GM21619 (cell line): Measurements from ENCODE around the gene AVEN.

Experiments
- ATAC-seq: cut with Tn5 transposase; IDR thresholded peaks from one replicate; pipeline ENCODE4 v1.9.1; 2021; ENCODE audit not compliant: unreplicated experiment

The AVEN gene

DNA sequence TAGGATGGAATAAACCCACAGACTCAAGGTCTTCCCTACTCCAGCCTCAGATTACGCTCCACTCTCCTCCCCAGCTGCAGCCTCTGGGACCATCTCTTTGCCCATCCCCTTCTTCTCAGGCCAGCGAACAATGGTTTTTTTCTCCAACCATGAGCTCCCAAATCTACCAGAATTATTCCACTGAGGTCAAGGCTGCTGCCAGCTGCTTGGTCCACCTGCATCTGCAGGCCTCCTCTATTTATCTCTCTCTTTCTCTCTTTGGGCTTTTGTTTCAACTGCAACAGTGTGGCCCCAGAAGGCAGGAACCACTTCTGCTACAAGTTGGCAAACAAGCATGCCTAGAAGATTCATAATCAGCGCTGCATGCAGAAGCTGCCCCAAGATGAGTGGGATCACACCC, 51.6 kb downstream of the AVEN start:
- ATAC-seq: no peak

DNA sequence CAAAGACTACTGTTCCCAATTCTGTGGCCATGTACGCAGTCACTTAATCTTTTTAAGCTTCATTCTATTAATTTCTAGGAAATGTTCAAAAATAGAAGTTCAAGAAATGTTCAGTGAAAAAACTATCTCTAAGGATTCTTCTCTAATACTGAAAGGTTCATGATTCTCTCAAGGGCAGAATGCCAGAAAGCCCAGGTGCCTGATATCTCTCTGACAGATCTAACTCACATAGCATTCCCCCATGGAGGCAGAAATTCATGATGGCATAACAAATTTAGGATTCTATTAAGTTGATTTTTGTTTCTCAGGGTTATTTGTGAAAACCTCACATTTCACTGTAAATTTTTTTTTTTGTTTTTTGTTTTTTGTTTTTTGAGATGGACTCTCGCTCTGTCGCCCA, 53.3 kb downstream of the AVEN start:
- no peak for ATAC-seq

- no peak for ATAC-seq
Observed at GRCh38 chr15:33985287-33985686, 53.7 kb downstream of the AVEN start.

DNA sequence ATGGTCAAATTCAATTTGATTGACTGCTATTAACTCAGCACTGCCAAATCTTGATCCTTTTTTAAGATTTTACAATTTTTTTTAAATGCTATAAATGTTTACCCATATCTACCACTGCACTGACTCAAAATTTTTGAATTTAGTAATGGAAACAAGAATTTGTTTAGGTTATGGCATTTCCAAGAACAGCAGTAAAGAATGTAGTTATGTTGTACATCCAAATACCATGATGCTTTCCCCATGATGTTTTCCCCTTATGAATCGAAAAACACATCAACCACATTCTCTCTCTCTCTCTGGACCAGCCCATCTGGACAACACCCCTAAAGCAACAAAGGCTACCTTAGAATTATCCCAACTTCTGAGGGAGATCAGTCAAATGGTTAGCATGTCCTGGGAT, 56.5 kb downstream of the AVEN start:
- ATAC-seq: no peak

- no peak for ATAC-seq
Observed at GRCh38 chr15:33980159-33980558, 58.8 kb downstream of the AVEN start.

DNA sequence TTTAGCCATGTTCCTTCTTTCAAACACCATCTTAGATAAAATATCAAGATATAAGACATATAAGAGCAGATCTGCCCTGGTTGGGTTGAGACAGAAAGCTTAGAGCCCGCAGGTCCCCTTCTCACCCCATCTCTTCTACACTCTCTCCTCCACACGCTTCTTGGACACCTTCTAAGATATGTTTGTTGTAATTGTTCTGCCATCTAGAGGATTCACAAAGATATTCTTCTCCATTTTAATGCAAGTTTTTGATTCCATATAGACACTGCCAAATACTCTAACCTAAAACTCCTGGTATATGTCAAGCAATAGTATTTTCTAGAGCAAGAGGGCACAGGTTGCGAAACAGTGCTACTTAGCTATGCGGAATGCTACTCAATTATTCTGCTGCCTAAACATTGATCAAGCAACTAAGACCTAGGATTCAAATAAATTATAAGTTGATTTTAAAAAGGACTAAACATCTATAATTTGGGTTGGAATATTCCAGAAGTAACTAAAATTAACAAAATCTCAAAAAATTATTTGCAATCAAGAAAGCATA, 63.9 kb downstream of the AVEN start:
- no peak for ATAC-seq

- ATAC-seq: no peak
Observed at GRCh38 chr15:33971811-33972210, 67.2 kb downstream of the AVEN start.

GRCh38 chr15:33968821-33969220, 70.2 kb downstream of the AVEN start:
- no peak for ATAC-seq

DNA sequence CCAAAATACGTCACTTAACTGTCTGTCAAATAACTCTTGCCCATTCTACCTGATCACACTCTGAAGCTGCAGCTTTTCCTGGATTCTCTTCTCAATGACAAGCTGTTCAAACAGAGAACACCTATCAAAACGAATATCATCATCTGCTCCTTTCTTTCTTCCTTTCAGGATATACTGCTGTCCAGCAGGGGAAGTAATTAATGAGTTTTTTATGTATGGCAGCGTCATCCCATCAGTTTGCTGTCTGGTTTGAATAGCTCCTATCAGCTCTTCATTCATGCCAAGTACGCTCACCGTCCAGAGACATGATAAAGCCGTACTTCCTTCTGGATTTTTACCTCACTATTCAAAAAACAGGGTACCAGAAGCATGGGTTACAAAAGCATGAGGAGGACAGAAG, 70.8 kb downstream of the AVEN start, which contains the start of gene CHRM5:
Gene CHRM5 (plus strand): TSS at position 274 of the 400 bp plus-strand sequence. CDS start 94,221 bp downstream, outside the sequence.
- ATAC-seq: no peak

DNA sequence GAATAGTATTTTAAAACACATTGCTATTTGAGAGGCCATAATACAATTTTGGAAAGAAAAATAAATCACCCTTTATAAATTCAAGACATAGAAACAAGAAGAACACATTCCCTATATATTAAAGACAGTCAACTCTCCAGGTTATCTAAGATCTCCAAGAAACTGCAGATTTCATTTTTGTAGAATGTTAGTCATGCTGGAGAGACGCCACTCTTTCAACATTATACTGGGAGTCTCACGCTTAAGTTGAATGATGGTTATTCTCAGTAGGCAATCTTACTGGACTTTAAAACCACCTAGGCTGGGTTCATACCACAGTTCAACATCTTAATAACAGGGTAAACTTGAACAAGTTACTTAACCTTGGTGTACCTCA, 74.4 kb downstream of the AVEN start:
- no peak for ATAC-seq

- no peak for ATAC-seq
Observed at GRCh38 chr15:33963831-33964664, 75.0 kb downstream of the AVEN start.

GRCh38 chr15:33960549-33960935, 78.5 kb downstream of the AVEN start:
- no peak for ATAC-seq

- no peak for ATAC-seq
Observed at GRCh38 chr15:33959844-33960548, 79.0 kb downstream of the AVEN start.

DNA sequence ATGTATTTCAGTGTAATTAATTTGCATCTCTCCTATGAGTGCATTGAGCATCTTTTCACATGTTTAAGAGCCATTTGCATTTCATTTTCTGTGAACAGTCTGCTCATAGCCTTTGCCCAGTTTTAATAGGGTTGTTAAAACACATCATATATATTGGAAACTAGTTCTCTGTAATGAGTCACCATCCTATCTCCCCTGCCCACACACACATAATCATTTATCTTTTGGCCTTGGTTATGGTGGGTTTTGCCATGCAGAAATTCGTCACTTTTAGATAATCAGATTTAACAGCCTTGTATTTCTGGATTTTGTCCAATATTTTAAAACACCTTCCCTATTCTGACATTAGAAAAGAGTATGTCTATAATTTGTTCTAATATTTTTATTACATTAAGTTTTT, 82.6 kb downstream of the AVEN start:
- no peak for ATAC-seq

DNA sequence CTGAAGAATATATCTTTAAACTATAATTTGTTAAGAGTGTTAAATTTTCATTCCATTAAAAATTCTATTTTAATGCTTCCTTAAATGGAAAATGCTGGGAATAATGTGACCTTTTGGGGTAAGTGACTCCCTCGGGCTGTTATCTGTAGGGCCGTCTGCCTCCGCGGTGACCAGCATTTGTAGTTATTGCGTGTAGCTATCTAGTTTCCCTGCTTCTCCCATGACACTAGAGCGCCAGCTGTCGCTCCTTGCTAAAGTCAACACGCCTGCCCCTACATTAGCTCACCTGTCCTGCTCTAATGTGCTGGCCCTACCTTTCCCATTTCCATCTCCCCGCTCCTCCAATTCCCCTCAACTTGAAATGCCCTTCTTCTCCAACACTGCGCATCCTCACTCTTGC, 83.1 kb downstream of the AVEN start:
- no peak for ATAC-seq

- no peak for ATAC-seq
Observed at GRCh38 chr15:33946152-33946551, 92.9 kb downstream of the AVEN start.

GRCh38 chr15:33941279-33942063, 97.5 kb downstream of the AVEN start:
- ATAC-seq: no peak

DNA sequence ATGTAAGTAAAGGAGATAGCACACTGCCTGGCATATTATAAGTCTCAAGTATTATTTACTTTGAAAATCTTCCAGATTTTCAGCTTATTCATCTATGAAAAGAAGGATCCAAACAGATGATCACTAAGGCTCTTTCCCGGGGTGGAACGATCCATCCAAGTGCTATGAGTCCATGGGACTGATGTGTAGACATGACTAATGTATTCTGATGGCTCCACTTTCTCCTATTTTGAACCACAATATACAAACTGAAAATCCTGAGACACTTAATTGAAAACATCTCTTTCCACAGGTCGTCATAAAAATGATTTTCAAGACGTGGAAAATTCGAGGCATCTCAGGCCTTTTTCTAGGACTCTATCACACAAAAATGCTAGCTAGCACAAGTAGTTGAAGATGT, 104.1 kb downstream of the AVEN start:
- no peak for ATAC-seq

- ATAC-seq: no peak
Observed at GRCh38 chr15:33934396-33934795, 104.6 kb downstream of the AVEN start.

- no peak for ATAC-seq
Observed at GRCh38 chr15:33932734-33933133, 106.3 kb downstream of the AVEN start.

DNA sequence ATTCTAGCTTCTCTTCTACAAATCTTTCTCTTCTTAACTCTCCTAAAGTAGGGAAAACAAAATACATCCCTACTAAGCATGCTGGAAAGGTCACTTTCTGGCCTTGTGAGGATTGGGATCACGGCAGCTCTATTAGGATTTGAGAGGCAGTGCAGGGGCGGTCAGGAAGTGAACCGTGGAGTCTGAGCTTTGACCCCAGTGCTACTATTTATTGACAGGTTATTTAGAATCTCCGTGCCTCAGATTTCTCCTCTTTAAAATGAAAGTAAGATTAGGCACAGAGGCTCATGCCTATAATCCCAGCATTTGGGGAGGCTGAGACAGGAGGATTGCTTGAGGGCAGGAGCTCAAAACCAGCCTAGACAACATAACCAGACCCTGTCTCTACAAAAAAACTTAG, 112.7 kb downstream of the AVEN start:
- no peak for ATAC-seq
